SK-N-SH (cell line): Measurements from ENCODE around the gene MTREX. TPM values are rescaled to one million over a fixed set of nuclear protein-coding genes. Genes with fewer than 3 reads are reported as not detected.

Source experiments
- CTCF ChIA-PET: fragments of 300-600, 350-600 bp; formaldehyde crosslinking; extraction: SDS; loops from one replicate; lab custom pipeline; 2021; lab: Yijun Ruan, JAX
- POLR2A ChIA-PET: fragments of 350-600 bp; sonication (Branson Sonifier 250); formaldehyde crosslinking; extraction: SDS; loops from one replicate; lab custom pipeline; 2020; ENCODE audit warnings: antibody characterized with exemption, inconsistent platforms; lab: Yijun Ruan, JAX
- DNase-seq: peaks from one replicate; pipeline ENCODE4 v3.0.0; 2012
- H2AFZ ChIP-seq: fragments of 200-600 bp; sonication (generic); 2 replicates; pipeline ENCODE4 v1.8.1; 2016; ENCODE audit warnings: antibody characterized with exemption, mild to moderate bottlenecking, low read depth
- H3F3A ChIP-seq: fragments of 200-600 bp; sonication (generic); replicated peaks from 2 replicates; pipeline ENCODE3; 2016; ENCODE audit warnings: antibody characterized with exemption, mild to moderate bottlenecking; ENCODE audit not compliant: insufficient read depth
- H3K27ac ChIP-seq, 2 experiments: fragments of 200-500 bp in 1 of 2; fragments of 200-600 bp in 1 of 2; sonication (Bioruptor generic) in 1 of 2; sonication (generic), shearing (Covaris generic) in 1 of 2; 2 replicates each; pipeline versions ENCODE4 v1.5.1 to v1.6.1; 2014 to 2016; ENCODE audit warnings: low read depth in 2 of 2, inconsistent platforms in 1 of 2, low read length in 1 of 2, mild to moderate bottlenecking in 1 of 2, mixed read lengths in 1 of 2
- H3K27me3 ChIP-seq: fragments of 200-600 bp; sonication (generic), shearing (Covaris generic); 2 replicates; pipeline ENCODE4 v1.6.1; 2016; ENCODE audit warnings: mixed run types; ENCODE audit not compliant: insufficient read depth
- H3K36me3 ChIP-seq, 2 experiments: fragments of 200-500 bp in 1 of 2; fragments of 200-600 bp in 1 of 2; sonication (Bioruptor generic) in 1 of 2; sonication (generic) in 1 of 2; replicated peaks in 1 of 2; 2 replicates each; pipeline versions ENCODE3 to v1.5.1; 2014 to 2016; ENCODE audit warnings: low read length in 1 of 2, mild to moderate bottlenecking in 1 of 2; ENCODE audit not compliant: insufficient read depth in 2 of 2, control insufficient read depth in 1 of 2
- H3K4me1 ChIP-seq, 2 experiments: fragments of 200-500 bp in 1 of 2; fragments of 200-600 bp in 1 of 2; sonication (Bioruptor generic) in 1 of 2; sonication (generic), shearing (Covaris generic) in 1 of 2; 2 replicates each; pipeline versions ENCODE4 v1.5.1 to v1.6.1; 2014 to 2016; ENCODE audit warnings: low read depth in 1 of 2, low read length in 1 of 2, mixed run types in 1 of 2; ENCODE audit not compliant: insufficient read depth in 2 of 2, control insufficient read depth in 1 of 2
- H3K4me2 ChIP-seq: fragments of 200-600 bp; sonication (generic), shearing (Covaris generic); 2 replicates; pipeline ENCODE4 v1.6.1; 2017; ENCODE audit warnings: mixed run types
- H3K4me3 ChIP-seq, 2 experiments: fragments of 200-500 bp in 1 of 2; fragments of 200-600 bp in 1 of 2; sonication (Bioruptor generic) in 1 of 2; sonication (generic), shearing (Covaris generic) in 1 of 2; 2 replicates each; pipeline versions ENCODE4 v1.5.1 to v1.8.1; 2014 to 2016; ENCODE audit warnings: low read depth in 2 of 2, inconsistent platforms in 1 of 2, low read length in 1 of 2, mild to moderate bottlenecking in 1 of 2, mixed read lengths in 1 of 2, moderate library complexity in 1 of 2
- H3K79me2 ChIP-seq: fragments of 200-600 bp; sonication (generic); 2 replicates; pipeline ENCODE4 v1.8.1; 2017; ENCODE audit warnings: mild to moderate bottlenecking; ENCODE audit not compliant: insufficient read depth
- H3K9ac ChIP-seq: fragments of 200-600 bp; sonication (generic); 2 replicates; pipeline ENCODE4 v1.6.1; 2017; ENCODE audit warnings: mixed run types
- H3K9me2 ChIP-seq: fragments of 200-600 bp; sonication (generic); 2 replicates; pipeline ENCODE4 v1.6.1; 2017; ENCODE audit warnings: mixed run types
- H3K9me3 ChIP-seq: fragments of 200-600 bp; sonication (generic); 2 replicates; pipeline ENCODE4 v1.6.1; 2017; ENCODE audit warnings: mixed run types, mild to moderate bottlenecking, moderate library complexity
- H4K20me1 ChIP-seq: fragments of 200-600 bp; sonication (generic); 2 replicates; pipeline ENCODE4 v1.6.1; 2017; ENCODE audit warnings: mild to moderate bottlenecking, mixed run types; ENCODE audit not compliant: insufficient read depth
- EP300 ChIP-seq, 2 experiments: IDR thresholded peaks; 2 replicates each; pipeline versions ENCODE4 v1.4.0 to v1.6.1; 2012; ENCODE audit warnings: borderline replicate concordance in 1 of 2, low read depth in 1 of 2, low read length in 1 of 2
- FOXJ3 ChIP-seq: sonication (generic); formaldehyde crosslinking; IDR thresholded peaks from 2 replicates; pipeline ENCODE4 v1.5.1; 2020; ENCODE audit warnings: mild to moderate bottlenecking, missing genetic modification reagents
- GABPA ChIP-seq: IDR thresholded peaks from 2 replicates; pipeline ENCODE4 v1.4.0; 2012; ENCODE audit warnings: low read depth, mild to moderate bottlenecking
- GATA2 ChIP-seq: sonication (generic); formaldehyde crosslinking; IDR thresholded peaks from 2 replicates; pipeline ENCODE4 v1.5.0; 2020; ENCODE audit warnings: mild to moderate bottlenecking, missing genetic modification reagents
- MEF2A ChIP-seq: IDR thresholded peaks from 2 replicates; pipeline ENCODE4 v1.4.0; 2012; ENCODE audit warnings: low read depth, borderline replicate concordance
- MXI1 ChIP-seq: IDR thresholded peaks from 2 replicates; pipeline ENCODE4 v1.6.1; 2012; ENCODE audit warnings: mild to moderate bottlenecking, low read depth, low read length, improper control_type of control experiment
- NFIC ChIP-seq: IDR thresholded peaks from 2 replicates; pipeline ENCODE4 v1.4.0; 2012; ENCODE audit warnings: borderline replicate concordance
- RCOR1 ChIP-seq: fragments of 150-350 bp; IDR thresholded peaks from 2 replicates; pipeline ENCODE4 v1.6.1; 2017; ENCODE audit warnings: antibody characterized with exemption, low read length
- SIN3A ChIP-seq: IDR thresholded peaks from 2 replicates; pipeline ENCODE4 v1.6.1; 2012; ENCODE audit warnings: low read depth, mild to moderate bottlenecking, low read length, moderate library complexity, borderline replicate concordance
- WGBS: methylation state at CpG from one replicate; pipeline ENCODE4 v1.1.6; 2017; ENCODE audit warnings: low lambda C conversion rate; 5-methylcytosine and 5-hydroxymethylcytosine counted together
- polyA plus RNA-seq, 3 experiments: library from polyadenylated mRNA; depleted of rRNA; stranded (reverse); fragments of >200 nt; gene quantifications; 2 replicates each; pipeline ENCODE4 v1.2.3, GENCODE V29; 2012
- TF ChIP-seq, protein P1 (sequence below): fragments of 200-600 bp; sonication (generic); IDR thresholded peaks from 2 replicates; pipeline ENCODE4 v1.6.1; 2017; ENCODE audit warnings: antibody characterized with exemption, mild to moderate bottlenecking, moderate library complexity

Gene MTREX
- polyA plus RNA-seq, 1 of the 3 experiments (the other 2 are of a cell fraction), result 11.2 TPM

DNA sequence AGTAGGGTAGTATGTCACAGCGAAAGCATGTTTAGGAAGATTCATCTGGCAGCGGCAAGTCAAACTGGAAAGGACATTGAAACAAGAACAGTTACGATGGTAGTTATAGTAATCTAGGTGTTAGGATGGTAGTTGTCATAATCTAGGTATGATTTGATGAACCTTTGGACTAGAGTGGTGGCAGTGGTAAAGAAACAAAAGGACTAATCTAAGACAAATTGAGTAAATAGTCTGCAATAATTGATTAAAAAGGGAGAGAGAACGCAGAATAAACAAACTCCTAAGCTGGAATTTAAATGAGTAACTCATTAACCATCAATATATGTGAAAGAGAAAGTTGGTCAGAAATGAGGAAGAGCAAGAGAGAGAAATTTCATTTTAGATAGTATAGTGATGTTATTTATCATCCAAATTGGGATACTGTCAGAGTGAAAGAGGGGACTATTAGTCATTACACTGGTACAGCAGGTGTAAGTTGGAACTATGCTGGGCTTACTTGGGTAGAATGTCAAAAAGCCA is 56.8 kb downstream of the MTREX start (continued):
- TF ChIP-seq, protein P1, sequence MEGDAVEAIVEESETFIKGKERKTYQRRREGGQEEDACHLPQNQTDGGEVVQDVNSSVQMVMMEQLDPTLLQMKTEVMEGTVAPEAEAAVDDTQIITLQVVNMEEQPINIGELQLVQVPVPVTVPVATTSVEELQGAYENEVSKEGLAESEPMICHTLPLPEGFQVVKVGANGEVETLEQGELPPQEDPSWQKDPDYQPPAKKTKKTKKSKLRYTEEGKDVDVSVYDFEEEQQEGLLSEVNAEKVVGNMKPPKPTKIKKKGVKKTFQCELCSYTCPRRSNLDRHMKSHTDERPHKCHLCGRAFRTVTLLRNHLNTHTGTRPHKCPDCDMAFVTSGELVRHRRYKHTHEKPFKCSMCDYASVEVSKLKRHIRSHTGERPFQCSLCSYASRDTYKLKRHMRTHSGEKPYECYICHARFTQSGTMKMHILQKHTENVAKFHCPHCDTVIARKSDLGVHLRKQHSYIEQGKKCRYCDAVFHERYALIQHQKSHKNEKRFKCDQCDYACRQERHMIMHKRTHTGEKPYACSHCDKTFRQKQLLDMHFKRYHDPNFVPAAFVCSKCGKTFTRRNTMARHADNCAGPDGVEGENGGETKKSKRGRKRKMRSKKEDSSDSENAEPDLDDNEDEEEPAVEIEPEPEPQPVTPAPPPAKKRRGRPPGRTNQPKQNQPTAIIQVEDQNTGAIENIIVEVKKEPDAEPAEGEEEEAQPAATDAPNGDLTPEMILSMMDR, result no peak
- no peak for TF ChIP-seq MXI1

DNA sequence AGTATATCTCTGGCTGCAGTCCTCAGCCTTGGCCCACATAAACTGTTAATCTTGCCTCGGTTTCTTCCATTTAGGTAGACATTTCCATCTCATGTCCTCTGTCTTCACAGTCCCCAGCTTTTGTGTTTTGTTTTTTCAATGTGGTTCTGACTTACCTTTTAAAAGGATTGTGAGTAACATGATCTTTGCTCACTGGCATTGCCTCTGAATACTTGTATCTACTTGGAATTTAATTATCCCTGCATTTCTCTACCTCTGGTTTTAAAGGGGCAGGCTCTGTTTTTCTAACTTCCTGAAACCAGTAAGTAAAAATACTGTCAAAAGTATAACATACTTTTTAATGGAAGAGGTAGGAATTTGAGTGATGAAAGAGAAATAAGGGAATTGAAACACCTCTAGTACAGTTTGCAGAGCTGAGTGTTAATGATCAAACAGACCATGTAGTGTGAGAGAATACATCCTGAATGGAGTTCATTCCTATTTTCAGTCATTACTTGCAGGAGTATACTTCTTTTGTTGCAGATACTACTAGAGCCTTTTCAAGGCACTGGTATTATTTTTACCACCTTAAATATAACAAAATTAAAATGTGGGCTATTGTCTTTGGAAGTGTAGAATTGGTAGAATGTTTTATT is 62.6 kb downstream of the MTREX start:
- H3F3A ChIP-seq, result peaks cover 3% of the 10 kb centered on the region
- H4K20me1 ChIP-seq, result no peaks in the 10 kb centered on the region
- H3K36me3 ChIP-seq, result peaks cover 40 to 54% of the 10 kb centered on the region in 2 experiments
- H3K4me1 ChIP-seq, result no peaks in the 10 kb centered on the region
- CTCF ChIA-PET, result interaction anchor here (0.7 kb wide), 1 partner anchor 95 kb away, joined by 3 read pairs; no protein-coding TSS in a partner anchor
- H3K9me2 ChIP-seq, result no peaks in the 10 kb centered on the region
- no peaks in the 10 kb centered on the region for H3K9me3 ChIP-seq
- H3K4me3 ChIP-seq, result no peak overlapping the region
- DNase-seq, result no peak
- POLR2A ChIA-PET, result no interaction called here
- TF ChIP-seq NFIC (no peak), GABPA (no peak), EP300 (IDR thresholded peaks at IDR 0.05; ENCODE audit: borderline replicate concordance in 1 of 2, low read depth in 1 of 2, low read length in 1 of 2) (no peak), SIN3A (no peak), FOXJ3 (CRISPR knock-in tag) (no peak), MEF2A (no peak)
- WGBS, result 95% methylated on average over 1 of the region's 1 CpG
- H3K27ac ChIP-seq, result no peak overlapping the region
- no peaks in the 10 kb centered on the region for H3K27me3 ChIP-seq
- H3K79me2 ChIP-seq, result no peaks in the 10 kb centered on the region
- H2AFZ ChIP-seq, result no peak overlapping the region
- no peak overlapping the region for H3K4me2 ChIP-seq
- H3K9ac ChIP-seq, result no peak overlapping the region

DNA sequence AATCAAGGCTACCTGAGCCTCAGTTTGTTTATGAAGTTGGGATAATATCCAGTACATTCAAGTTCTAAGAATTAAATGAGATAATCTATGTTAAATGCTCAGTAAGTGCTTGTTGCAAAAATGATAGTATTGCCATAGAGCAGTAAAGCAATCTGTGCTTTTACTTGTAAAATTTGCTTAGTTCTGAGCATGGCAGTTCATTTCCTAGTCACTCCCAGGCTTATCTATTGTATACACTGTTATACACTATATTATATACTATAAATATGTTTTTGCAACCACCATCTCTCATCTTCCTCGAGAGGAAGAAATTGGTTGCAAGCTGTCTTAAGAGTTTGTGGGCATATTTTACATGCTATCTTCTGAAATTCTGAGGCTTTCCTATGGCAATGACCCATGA is 63.4 kb downstream of the MTREX start:
- Histone ChIP-seq H3K4me3 (no peak overlapping the region), H3K9me2 (no peaks in the 10 kb centered on the region), H3K36me3 (peaks cover 40 to 55% of the 10 kb centered on the region in 2 experiments), H3K79me2 (no peaks in the 10 kb centered on the region), H3K4me1 (no peaks in the 10 kb centered on the region), H3K9me3 (no peaks in the 10 kb centered on the region), H4K20me1 (no peaks in the 10 kb centered on the region), H3K4me2 (no peak overlapping the region), H3K9ac (no peak overlapping the region), H3F3A (peaks cover 3% of the 10 kb centered on the region), H3K27me3 (no peaks in the 10 kb centered on the region), H3K27ac (no peak overlapping the region), H2AFZ (no peak overlapping the region)
- CTCF ChIA-PET, result interaction anchor here (0.7 kb wide), 2 partner anchors 28 to 94 kb away, joined by 3 to 4 read pairs; no protein-coding TSS in a partner anchor
- POLR2A ChIA-PET, result no interaction called here
- 91% methylated on average over 1 of the region's 1 CpG for WGBS
- TF ChIP-seq GATA2 (CRISPR knock-in tag) (no peak), EP300 (IDR thresholded peaks at IDR 0.05; ENCODE audit: borderline replicate concordance in 1 of 2, low read depth in 1 of 2, low read length in 1 of 2) (no peak), RCOR1 (no peak)
- TF ChIP-seq, protein P1, result no peak
- no peak for DNase-seq
